RWPE1 (cell line): ENCODE results near the gene MRPL58.
"Not testable (repeated sequence)": the region's sequence is repeated elsewhere in the genome, so short reads cannot be mapped to it uniquely, and the experiment has no call there.

Source experiments
- CTCF ChIA-PET: fragments of 350-600 bp; sonication (Branson Sonifier 250); formaldehyde crosslinking; extraction: SDS; loops from one replicate; lab custom pipeline; 2021; lab: Yijun Ruan, JAX
- POLR2A ChIA-PET: fragments of 400-600 bp; formaldehyde crosslinking; extraction: SDS; loops from one replicate; lab custom pipeline; 2020; ENCODE audit warnings: antibody characterized with exemption; ENCODE audit not compliant: low non-redundant PET; lab: Yijun Ruan, JAX
- DNase-seq: peaks from one replicate; pipeline ENCODE4 v3.0.0; 2012; ENCODE audit warnings: low spot score
- H3K27ac ChIP-seq: fragments of 450-650 bp; 2 replicates; pipeline ENCODE4 v1.5.1; 2017
- TF ChIP-seq, protein P1 (sequence below): fragments of 450-650 bp; conservative IDR thresholded peaks from 2 replicates; pipeline ENCODE4 v1.5.1; 2017; ENCODE audit warnings: low read depth, mild to moderate bottlenecking

MRPL58 gene

DNA sequence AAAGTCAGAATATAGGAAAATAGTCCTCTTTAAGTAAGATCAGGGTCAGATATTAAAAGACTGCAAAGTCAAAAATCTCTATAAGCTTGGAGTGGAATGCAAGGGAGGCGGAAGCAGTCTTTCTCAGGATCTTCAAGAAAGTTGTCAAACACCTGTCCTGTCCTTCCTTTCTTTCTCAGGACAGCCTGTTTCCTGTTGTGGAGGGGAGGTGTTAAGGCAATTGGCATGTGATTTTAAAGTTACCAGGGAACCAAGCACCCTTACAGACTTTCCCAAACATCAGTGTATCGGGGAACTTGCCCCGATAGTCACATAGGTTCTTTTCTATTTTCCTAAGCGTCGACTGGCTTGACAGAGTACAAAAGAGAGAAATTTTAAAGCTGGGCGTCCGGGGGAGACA is 32.2 kb downstream of the MRPL58 start:
- DNase-seq, result no peak
- H3K27ac ChIP-seq, result no peak overlapping the region
- POLR2A ChIA-PET, result no interaction called here

DNA sequence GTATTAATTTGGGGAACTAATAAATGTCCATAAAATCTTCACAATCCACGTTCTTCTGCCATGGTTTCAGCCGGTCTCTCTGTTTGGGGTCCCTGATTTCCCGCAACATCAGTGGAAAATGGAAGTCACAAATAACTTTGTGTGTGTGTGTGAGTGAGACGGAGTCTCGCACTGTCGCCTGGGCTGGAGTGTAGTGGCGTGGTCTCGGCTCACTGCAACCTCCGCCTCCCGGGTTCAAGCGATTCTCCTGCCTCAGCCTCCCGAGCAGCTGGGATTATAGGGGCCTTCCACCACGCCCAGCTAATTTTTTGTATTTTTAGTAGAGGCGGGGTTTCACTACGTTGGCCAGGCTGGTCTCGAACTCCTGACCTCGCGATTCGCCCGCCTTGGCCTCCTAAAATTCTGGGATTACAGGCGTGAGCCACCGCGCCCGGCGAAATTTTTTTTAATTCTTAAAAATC is 33.5 kb downstream of the MRPL58 start:
- H3K27ac ChIP-seq, result peak overlapping the region; percentile 95
- DNase-seq, POLR2A ChIA-PET: not testable (repeated sequence)
- CTCF ChIA-PET, result interaction anchor here (0.6 to 0.7 kb wide), 2 partner anchors 154 to 317 kb away, joined by 3 to 4 read pairs; no protein-coding TSS in a partner anchor

More for the DNA sequence above, 32.2 kb downstream of the MRPL58 start:
- TF ChIP-seq, protein P1, sequence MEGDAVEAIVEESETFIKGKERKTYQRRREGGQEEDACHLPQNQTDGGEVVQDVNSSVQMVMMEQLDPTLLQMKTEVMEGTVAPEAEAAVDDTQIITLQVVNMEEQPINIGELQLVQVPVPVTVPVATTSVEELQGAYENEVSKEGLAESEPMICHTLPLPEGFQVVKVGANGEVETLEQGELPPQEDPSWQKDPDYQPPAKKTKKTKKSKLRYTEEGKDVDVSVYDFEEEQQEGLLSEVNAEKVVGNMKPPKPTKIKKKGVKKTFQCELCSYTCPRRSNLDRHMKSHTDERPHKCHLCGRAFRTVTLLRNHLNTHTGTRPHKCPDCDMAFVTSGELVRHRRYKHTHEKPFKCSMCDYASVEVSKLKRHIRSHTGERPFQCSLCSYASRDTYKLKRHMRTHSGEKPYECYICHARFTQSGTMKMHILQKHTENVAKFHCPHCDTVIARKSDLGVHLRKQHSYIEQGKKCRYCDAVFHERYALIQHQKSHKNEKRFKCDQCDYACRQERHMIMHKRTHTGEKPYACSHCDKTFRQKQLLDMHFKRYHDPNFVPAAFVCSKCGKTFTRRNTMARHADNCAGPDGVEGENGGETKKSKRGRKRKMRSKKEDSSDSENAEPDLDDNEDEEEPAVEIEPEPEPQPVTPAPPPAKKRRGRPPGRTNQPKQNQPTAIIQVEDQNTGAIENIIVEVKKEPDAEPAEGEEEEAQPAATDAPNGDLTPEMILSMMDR, result no peak
- CTCF ChIA-PET, result no interaction called here

DNA sequence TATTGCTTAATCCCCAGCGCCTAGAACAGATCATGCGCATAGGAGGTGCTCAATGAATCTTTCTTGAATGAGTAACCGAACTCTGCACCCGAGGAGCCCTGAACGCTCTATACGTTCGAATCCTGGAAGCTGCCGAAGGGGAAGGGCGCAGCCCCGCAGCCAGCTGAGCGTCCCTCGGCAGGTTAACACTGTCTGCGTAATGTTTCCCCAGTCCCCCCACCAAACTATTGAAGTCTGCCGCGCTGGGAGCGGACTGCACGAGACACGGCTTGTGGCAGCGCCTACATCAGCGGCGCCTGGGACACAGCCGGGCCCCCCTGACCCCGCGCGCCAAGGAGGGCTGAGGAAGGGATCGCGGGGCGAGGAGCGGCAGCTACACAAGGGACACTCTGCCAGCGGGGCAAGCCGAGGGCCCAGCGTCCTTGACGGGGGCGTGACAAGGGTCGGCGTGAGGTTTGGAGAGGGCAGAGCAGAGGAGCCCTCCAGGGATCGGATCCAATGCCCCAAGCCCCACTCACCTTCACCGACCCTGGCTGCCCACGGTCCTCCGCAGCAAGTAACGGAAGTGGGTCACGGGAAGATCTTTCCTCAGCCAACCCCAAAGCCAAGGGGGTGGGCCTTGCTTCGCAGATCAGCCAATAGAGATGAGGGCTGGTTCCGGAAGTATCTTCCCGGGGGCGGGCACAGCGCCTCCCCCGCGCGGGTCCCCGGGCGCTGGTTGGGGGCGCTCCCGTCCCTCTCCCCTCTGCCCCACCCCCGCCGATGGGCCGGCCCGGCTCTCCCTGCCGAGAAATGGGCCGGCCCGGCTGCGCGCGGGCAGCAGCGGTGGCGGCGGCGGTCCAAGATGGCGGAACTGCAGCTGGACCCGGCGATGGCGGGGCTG is 34.2 kb downstream of the MRPL58 start, which contains the start of the genes ATP5PD and KCTD2:
Gene ATP5PD, minus strand, starts transcription at position 563 of the 883 bp plus-strand sequence. CDS start 4,319 bp downstream, outside the sequence.
Gene KCTD2, plus strand, starts transcription at position 819 of the 883 bp plus-strand sequence. Its CDS starts 26 bp downstream, at position 845.
- peak within 1 kb of the TSS; percentile 95 for H3K27ac ChIP-seq
- DNase-seq, result peak; percentile 98
- TF ChIP-seq, protein P1, result no peak
- ChIA-PET POLR2A (interaction anchor here (0.6 to 0.7 kb wide), 2 partner anchors 27 to 127 kb away, joined by 3 read pairs; no protein-coding TSS in a partner anchor), CTCF (interaction anchor here (0.6 to 0.7 kb wide), 3 partner anchors 117 to 317 kb away, joined by 3 to 4 read pairs (median 3); no protein-coding TSS in a partner anchor)

DNA sequence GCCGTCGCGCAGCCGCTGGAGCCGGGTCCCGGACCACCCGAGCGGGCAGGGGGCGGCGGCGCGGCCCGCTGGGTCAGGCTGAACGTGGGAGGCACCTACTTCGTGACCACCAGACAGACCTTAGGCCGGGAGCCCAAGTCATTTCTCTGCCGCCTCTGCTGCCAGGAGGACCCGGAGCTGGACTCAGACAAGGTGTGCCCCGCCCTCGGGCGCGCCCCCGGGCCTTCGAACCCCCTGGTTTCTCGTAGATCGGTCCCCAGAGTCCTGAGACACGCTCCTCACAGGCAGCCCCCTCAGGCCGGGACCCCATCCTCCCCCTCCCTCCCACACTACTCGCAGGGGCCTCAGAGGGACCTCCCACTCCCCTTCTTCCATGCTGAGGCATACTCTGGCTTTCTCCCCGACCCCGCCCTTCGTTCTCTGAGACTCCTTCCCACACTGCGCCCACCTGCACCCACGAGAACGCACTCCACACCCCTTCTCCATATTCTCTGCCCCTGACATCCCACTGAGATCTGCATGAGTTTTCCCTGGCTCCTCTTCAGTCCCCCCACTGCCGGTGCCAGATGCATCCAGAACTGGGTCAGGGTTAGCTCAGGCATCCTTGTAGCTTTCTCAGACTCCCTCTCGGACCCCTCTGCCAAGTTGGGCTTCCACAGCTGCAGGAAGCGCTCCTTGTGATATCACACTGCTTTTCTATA is 35.1 kb downstream of the MRPL58 start:
- ChIA-PET CTCF (interaction anchor here (0.7 kb wide), 1 partner anchor 118 kb away, joined by 3 read pairs; no protein-coding TSS in a partner anchor), POLR2A (interaction anchor here (0.6 kb wide), 1 partner anchor 28 kb away, joined by 3 read pairs; no protein-coding TSS in a partner anchor)
- TF ChIP-seq, protein P1, result no peak
- peak overlapping the region; percentile 95 for H3K27ac ChIP-seq
- DNase-seq, result no peak

DNA sequence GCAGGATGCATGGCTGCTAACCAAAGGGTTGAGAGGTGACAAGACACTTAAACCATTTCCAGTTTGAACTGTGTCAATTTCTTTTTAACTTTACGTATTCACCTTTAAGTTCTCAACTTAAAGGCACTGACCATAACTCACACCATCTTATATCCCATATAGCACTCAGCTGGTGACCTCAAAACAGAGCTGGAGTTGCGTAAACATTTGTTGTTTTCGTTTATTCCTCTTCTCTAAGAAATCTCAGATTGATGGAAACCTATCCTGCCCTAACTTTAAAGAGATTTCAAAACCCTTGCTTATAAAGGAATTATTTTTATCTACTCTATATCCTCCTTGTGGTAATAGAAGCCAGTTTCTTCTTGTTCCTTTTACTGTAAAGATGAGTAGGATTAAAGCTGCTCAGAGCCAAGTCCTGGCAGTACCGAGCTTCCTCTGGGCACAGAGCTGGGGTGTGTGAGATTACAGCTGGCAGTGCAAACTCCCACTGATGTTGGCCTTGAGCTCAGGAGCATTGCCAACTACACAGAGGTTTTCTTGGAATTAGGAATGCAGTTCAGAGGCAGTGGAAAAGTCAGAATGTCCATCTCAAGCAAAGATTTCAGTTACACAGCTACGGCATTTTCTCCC is 35.9 kb downstream of the MRPL58 start:
- no peak for DNase-seq
- ChIA-PET CTCF (interaction anchor here (1.4 kb wide), 1 partner anchor 58 kb away, joined by 3 read pairs; no protein-coding TSS in a partner anchor), POLR2A (no interaction called here)
- TF ChIP-seq, protein P1, result no peak
- peak overlapping the region; percentile 95 for H3K27ac ChIP-seq

DNA sequence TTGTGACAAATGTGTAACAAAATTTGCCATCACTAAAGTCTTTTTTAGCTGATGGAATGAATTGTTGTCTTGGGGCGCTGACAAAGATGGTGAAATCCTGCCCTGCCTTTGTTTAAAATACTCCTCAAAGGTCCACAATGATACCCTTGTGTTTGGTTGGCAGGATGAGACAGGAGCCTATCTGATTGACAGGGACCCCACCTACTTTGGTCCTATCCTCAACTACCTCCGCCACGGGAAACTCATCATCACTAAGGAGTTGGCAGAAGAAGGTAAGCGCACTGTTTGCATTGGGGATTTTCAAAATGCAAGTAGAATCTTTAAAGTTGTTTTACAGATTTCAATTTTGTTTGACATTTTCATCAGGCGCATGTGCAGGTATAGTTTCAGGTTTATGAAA is 36.6 kb downstream of the MRPL58 start:
- TF ChIP-seq, protein P1, result no peak
- no peak for DNase-seq
- ChIA-PET CTCF (interaction anchor here (1.4 kb wide), 1 partner anchor 57 kb away, joined by 3 read pairs; no protein-coding TSS in a partner anchor), POLR2A (no interaction called here)
- H3K27ac ChIP-seq, result no peak overlapping the region
